ENCODE results near the gene RNF5.

RNF5 gene

DNA sequence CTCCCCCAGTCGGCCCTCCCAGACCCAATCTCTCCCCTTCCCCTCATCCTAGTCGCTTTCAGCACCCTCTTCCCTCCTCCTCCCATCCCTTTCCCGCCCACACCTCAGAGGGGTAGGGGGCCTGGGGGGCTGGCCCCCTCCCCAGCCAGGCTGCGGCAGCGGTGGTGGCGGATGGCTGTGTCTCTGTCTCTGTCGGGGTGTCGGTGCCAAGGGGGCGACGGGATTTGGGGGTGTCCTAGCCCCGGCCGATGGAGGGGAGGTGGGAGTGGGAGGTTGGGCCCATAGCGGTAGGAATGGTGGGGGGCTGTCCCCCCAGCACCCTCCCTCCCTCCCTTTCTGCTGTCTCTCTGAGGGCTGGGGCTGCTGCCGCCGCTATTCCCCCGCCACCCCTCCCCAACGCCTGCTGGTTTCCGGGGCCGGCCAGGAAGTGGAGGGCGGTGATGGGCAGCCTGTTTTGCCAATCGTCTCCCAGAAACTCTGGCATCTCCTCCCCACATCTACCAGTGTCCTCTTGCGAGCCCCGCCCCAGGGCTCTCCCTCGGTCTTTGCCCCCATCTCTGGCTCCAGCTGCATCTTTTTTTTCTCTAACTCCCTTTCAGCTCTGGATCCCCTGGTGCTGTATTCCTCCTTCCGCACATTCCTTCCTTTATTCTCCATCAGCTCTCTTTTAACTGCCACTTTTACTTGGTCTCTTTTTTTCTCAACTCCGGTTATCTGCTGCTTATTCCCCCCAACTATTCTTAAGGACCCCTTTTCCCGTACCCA lies 2.3 kb upstream of the RNF5 start, which contains the start of gene AGPAT1 (continued):
- no peak for TF ChIP-seq ZNF629 (tag by site-specific recombination; IDR thresholded peaks at IDR 0.05)
- peak; percentile 64; the same call in 1 of the 2 replicates for TF ChIP-seq KLF17 (tag by site-specific recombination; IDR thresholded peaks at IDR 0.05)
- no peak for TF ChIP-seq ZNF16 (tag by site-specific recombination; IDR thresholded peaks at IDR 0.05; ENCODE audit: low read depth)
- no peak for TF ChIP-seq GFI1B (tag by site-specific recombination; IDR thresholded peaks at IDR 0.05)
- no peak for TF ChIP-seq YY1 (tag by site-specific recombination; IDR thresholded peaks at IDR 0.05)
- TF ChIP-seq ZNF2 (tag by site-specific recombination; IDR thresholded peaks at IDR 0.05): no peak
- TF ChIP-seq, protein P1, sequence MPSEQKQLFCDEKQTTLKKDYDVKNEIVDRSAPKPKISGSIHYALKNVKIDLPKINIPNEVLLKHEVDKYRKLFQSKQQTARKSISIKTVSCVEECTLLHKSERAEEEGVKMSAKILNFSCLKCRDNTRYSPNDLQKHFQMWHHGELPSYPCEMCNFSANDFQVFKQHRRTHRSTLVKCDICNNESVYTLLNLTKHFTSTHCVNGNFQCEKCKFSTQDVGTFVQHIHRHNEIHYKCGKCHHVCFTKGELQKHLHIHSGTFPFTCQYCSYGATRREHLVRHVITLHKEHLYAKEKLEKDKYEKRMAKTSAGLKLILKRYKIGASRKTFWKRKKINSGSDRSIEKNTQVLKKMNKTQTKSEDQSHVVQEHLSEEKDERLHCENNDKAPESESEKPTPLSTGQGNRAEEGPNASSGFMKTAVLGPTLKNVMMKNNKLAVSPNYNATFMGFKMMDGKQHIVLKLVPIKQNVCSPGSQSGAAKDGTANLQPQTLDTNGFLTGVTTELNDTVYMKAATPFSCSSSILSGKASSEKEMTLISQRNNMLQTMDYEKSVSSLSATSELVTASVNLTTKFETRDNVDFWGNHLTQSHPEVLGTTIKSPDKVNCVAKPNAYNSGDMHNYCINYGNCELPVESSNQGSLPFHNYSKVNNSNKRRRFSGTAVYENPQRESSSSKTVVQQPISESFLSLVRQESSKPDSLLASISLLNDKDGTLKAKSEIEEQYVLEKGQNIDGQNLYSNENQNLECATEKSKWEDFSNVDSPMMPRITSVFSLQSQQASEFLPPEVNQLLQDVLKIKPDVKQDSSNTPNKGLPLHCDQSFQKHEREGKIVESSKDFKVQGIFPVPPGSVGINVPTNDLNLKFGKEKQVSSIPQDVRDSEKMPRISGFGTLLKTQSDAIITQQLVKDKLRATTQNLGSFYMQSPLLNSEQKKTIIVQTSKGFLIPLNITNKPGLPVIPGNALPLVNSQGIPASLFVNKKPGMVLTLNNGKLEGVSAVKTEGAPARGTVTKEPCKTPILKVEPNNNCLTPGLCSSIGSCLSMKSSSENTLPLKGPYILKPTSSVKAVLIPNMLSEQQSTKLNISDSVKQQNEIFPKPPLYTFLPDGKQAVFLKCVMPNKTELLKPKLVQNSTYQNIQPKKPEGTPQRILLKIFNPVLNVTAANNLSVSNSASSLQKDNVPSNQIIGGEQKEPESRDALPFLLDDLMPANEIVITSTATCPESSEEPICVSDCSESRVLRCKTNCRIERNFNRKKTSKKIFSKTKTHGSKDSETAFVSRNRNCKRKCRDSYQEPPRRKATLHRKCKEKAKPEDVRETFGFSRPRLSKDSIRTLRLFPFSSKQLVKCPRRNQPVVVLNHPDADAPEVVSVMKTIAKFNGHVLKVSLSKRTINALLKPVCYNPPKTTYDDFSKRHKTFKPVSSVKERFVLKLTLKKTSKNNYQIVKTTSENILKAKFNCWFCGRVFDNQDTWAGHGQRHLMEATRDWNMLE (tag by site-specific recombination; conservative IDR thresholded peaks at IDR 0.05; ENCODE audit: low read depth): no peak
- TF ChIP-seq ZNF10 (tag by site-specific recombination; IDR thresholded peaks at IDR 0.05): no peak
- TF ChIP-seq, protein P2, sequence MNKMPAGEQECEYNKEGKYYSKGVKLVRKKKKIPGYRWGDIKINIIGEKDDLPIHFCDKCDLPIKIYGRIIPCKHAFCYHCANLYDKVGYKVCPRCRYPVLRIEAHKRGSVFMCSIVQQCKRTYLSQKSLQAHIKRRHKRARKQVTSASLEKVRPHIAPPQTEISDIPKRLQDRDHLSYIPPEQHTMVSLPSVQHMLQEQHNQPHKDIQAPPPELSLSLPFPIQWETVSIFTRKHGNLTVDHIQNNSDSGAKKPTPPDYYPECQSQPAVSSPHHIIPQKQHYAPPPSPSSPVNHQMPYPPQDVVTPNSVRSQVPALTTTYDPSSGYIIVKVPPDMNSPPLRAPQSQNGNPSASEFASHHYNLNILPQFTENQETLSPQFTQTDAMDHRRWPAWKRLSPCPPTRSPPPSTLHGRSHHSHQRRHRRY (tag by site-specific recombination; IDR thresholded peaks at IDR 0.05): no peak
- TF ChIP-seq ZNF530 (tag by site-specific recombination; IDR thresholded peaks at IDR 0.05; ENCODE audit: low read depth): peak; percentile 52; the same call in 1 of the 2 replicates
- TF ChIP-seq KLF1 (tag by site-specific recombination; IDR thresholded peaks at IDR 0.05): peak; percentile 19; the same call in 1 of the 2 replicates
- TF ChIP-seq ZBTB21 (tag by site-specific recombination; IDR thresholded peaks at IDR 0.05): no peak
- no peak for TF ChIP-seq ZNF792 (tag by site-specific recombination; IDR thresholded peaks at IDR 0.05)
- no peak for TF ChIP-seq ZNF174 (tag by site-specific recombination; IDR thresholded peaks at IDR 0.05)
- no peak for TF ChIP-seq ZNF138 (tag by site-specific recombination; IDR thresholded peaks at IDR 0.05; ENCODE audit: borderline replicate concordance)
- TF ChIP-seq SP2 (tag by site-specific recombination; IDR thresholded peaks at IDR 0.05): peak; percentile 97
- TF ChIP-seq, protein P3, sequence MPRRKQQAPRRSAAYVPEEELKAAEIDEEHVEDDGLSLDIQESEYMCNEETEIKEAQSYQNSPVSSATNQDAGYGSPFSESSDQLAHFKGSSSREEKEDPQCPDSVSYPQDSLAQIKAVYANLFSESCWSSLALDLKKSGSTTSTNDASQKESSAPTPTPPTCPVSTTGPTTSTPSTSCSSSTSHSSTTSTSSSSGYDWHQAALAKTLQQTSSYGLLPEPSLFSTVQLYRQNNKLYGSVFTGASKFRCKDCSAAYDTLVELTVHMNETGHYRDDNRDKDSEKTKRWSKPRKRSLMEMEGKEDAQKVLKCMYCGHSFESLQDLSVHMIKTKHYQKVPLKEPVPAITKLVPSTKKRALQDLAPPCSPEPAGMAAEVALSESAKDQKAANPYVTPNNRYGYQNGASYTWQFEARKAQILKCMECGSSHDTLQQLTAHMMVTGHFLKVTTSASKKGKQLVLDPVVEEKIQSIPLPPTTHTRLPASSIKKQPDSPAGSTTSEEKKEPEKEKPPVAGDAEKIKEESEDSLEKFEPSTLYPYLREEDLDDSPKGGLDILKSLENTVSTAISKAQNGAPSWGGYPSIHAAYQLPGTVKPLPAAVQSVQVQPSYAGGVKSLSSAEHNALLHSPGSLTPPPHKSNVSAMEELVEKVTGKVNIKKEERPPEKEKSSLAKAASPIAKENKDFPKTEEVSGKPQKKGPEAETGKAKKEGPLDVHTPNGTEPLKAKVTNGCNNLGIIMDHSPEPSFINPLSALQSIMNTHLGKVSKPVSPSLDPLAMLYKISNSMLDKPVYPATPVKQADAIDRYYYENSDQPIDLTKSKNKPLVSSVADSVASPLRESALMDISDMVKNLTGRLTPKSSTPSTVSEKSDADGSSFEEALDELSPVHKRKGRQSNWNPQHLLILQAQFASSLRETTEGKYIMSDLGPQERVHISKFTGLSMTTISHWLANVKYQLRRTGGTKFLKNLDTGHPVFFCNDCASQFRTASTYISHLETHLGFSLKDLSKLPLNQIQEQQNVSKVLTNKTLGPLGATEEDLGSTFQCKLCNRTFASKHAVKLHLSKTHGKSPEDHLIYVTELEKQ (tag by site-specific recombination; IDR thresholded peaks at IDR 0.05; ENCODE audit: borderline replicate concordance): no peak
- TF ChIP-seq SCRT1 (tag by site-specific recombination; IDR thresholded peaks at IDR 0.05; ENCODE audit: borderline replicate concordance): no peak
- no peak; the same call in 1 of the 2 replicates for TF ChIP-seq BCL11A (tag by site-specific recombination; IDR thresholded peaks at IDR 0.05; ENCODE audit: low read depth)
- no peak for TF ChIP-seq ZNF37A (tag by site-specific recombination; IDR thresholded peaks at IDR 0.05)
- no peak for TF ChIP-seq ZBTB49 (tag by site-specific recombination; IDR thresholded peaks at IDR 0.05; ENCODE audit: low read depth)
- no peak for TF ChIP-seq ZNF510 (tag by site-specific recombination; IDR thresholded peaks at IDR 0.05; ENCODE audit: insufficient replicate concordance)
- TF ChIP-seq ZNF274 (IDR thresholded peaks at IDR 0.05; ENCODE audit: low read length): no peak
- no peak for TF ChIP-seq ZNF274 (tag by site-specific recombination; IDR thresholded peaks at IDR 0.05; ENCODE audit: borderline replicate concordance)
- no peak for TF ChIP-seq ZNF544 (tag by site-specific recombination; IDR thresholded peaks at IDR 0.05)
- TF ChIP-seq ZNF211 (tag by site-specific recombination; IDR thresholded peaks at IDR 0.05; ENCODE audit: low read depth): no peak
- peak; percentile 76; the same call in 1 of the 2 replicates for TF ChIP-seq ZNF76 (tag by site-specific recombination; IDR thresholded peaks at IDR 0.05; ENCODE audit: borderline replicate concordance, low read depth)

Measured in HEK293 (cell line).